Activated naive CD8-positive, alpha-beta T cell treated with anti-CD3 and anti-CD28 coated beads, Interleukin-2, amount 50 U/mL, for 16 hours (primary cell): ENCODE results near the gene TIMM13.

Experiments
- DNase-seq: peaks from one replicate; pipeline ENCODE4 v3.0.0-alpha.2; 2020; ENCODE audit warnings: low read depth, low spot score

Gene TIMM13

DNA sequence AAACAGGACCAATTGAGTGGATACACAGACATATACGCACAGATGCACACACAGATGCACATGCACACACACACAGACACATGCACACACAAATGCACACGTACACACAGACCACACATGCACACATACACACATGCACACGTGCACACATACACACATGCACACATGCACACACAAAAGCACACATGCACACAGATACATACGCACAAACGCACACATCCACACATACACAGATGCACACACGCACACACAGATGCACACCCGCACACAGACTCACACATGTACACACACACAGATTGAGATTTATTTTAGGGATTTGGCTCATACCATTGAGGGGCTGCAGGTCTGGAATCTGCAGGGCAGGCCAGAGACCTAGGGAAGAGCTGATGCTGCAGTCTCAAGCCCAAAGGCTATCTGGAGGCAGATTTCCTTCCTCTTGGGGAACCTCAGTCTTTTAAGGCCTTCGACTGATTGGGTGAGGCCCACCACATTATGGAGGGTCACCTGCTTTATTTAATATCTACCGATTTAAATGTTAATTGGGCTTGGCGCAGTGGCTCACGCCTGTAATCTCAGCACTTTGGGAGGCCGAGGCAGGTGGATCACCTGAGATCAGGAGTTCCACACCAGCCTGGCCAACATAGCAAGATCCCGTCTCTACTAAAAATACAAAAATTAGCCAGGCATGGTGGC, 44.7 kb downstream of the TIMM13 start:
- no peak for DNase-seq

GRCh38 chr19:2381148-2381820, 46.1 kb downstream of the TIMM13 start:
- DNase-seq, result no peak

DNA sequence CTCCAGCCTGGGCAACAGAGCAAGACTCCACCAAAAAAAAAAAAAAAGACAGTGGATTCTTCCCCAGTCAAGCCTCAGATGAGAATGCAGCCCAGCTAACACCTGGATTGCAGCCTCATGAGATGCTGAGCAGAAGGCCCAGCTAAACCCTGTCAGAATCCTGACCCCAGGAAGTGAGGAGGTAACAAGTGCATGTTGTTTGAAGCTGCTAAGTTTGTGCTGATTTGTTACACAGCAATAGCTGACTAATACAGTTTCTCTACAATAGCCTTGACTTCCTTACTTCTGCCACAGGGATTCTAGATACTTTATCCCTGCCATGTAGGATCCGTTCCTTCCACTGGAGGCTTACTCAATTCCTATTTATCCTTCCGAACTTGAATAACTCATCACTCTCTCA, 46.8 kb downstream of the TIMM13 start:
- no peak for DNase-seq

GRCh38 chr19:2376784-2377519, 50.4 kb downstream of the TIMM13 start:
- no peak for DNase-seq
